Measurements from ENCODE around the gene N4BP2L2. TPM values are rescaled to one million over a fixed set of nuclear protein-coding genes. Genes with fewer than 3 reads are reported as not detected.

N4BP2L2 gene
- total and polyA plus RNA-seq, 2 donors = 61.8 to 338 TPM

DNA sequence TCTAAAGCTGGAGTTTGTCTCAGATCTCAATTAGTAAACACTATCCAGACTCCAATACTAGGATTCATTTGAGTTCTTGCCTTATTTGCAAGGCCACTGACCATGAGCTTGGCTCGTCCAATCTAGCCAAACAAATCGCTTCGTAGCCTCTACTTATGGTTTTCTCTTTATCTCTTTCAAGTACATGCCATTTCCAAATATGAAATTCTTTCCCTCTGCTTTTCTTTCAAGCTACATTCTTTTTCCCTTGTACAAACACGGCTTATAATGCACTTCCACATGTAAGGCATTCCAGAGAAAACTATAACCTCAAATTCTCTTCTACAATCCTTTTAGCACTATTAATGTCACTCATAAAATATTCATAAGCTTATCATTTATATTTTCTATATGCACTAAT, 99.7 kb downstream of the N4BP2L2 start:
- H3K36me3 ChIP-seq (ENCODE audit: insufficient read depth) = no peaks in the 10 kb centered on the region
- H3K27ac ChIP-seq (ENCODE audit: low read depth) = no peak overlapping the region
- 62% methylated on average over 4 of the region's 4 CpGs for WGBS
- H3K4me3 ChIP-seq (ENCODE audit: low read depth, low read length) = no peak overlapping the region
- DNase-seq (ENCODE audit: extremely low spot score) = no peak
- H3K4me1 ChIP-seq (ENCODE audit: insufficient read depth) = no peaks in the 10 kb centered on the region

DNA sequence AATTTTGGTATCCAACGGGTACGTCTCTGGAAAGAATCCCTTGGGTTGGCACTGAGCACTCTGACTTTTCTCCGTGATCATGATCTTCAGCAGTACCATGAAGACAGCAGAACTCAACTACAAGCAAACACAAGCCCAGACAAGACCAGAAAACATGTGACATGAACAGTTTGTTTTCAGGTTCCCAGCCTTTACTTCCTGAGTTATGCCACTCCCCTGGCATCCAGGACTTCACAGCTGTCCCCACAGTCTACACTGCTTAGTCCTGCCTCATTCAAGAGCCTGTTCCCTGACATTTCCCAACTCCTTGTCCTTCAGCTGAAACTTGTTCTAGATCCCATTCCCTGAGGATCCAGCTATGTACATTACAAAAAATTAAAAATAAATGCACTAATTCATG, 105.7 kb downstream of the N4BP2L2 start:
- peaks cover 2% of the 10 kb centered on the region for H3K4me1 ChIP-seq (ENCODE audit: insufficient read depth)
- H3K27ac ChIP-seq (ENCODE audit: low read depth) = no peak overlapping the region
- no peak overlapping the region for H3K4me3 ChIP-seq (ENCODE audit: low read depth, low read length)
- WGBS = 77% methylated on average over 3 of the region's 3 CpGs
- no peak for DNase-seq (ENCODE audit: extremely low spot score)
- no peaks in the 10 kb centered on the region for H3K36me3 ChIP-seq (ENCODE audit: insufficient read depth)

DNA sequence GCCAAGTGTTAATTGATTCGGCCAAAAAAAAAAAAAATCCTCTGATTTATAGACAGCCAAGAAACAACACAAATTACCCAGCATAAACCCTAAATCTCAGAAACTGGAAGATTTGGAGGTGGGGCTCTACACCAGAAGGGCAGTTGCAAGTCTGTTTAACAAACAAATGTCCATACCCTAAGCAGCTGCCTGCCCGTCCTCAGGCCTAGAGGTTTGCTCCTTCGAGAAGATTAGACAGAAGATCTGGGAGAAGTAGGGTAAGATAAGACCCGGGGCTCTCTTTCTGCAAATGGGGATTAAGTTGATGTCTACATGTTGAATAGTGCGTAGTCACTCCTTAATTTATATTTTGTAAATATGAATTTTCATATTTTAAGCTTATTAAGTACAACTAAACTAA, 107.2 kb downstream of the N4BP2L2 start:
- H3K4me3 ChIP-seq (ENCODE audit: low read depth, low read length) = no peak overlapping the region
- H3K36me3 ChIP-seq (ENCODE audit: insufficient read depth) = no peaks in the 10 kb centered on the region
- peaks cover 2% of the 10 kb centered on the region for H3K4me1 ChIP-seq (ENCODE audit: insufficient read depth)
- 88% methylated on average over 5 of the region's 5 CpGs for WGBS
- no peak overlapping the region for H3K27ac ChIP-seq (ENCODE audit: low read depth)
- DNase-seq (ENCODE audit: extremely low spot score) = no peak

DNA sequence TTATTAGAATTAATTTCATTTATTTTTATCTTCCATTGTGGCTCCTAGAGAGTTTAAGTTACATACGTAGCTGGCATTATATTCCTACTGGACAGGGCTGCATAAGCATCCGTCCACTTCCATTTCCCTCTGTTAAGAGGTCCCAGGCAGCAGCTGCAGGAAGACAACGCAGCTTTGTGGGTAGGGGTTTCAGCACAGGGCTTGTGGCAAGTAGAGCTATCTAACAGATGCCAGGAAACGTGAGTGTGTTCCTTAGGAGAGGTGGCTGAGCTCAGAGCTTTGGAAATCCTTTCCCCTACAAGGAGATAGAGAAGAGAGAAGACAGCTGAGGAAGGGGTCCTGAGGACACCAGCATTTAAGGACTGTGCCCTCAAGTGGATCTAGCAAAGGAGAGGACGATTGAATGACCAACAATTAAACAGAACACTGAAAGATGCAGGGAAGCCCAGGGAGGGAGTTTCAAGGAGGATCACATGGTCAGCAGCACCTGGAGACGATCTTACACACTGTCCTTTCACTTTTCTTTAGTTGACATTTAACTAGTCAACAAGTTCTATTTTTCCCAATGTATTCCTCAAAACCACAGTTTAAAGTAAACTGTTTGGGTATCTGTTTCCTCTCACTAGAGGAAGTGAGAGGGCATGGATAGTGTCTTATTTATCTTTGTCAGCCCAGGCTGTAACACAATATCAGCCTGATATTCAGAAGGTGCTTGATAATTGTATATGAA, 108.4 kb downstream of the N4BP2L2 start:
- H3K27ac ChIP-seq (ENCODE audit: low read depth) = no peak overlapping the region
- WGBS = 70% methylated on average over 6 of the region's 6 CpGs
- H3K36me3 ChIP-seq (ENCODE audit: insufficient read depth) = no peaks in the 10 kb centered on the region
- H3K4me3 ChIP-seq (ENCODE audit: low read depth, low read length) = no peak overlapping the region
- H3K4me1 ChIP-seq (ENCODE audit: insufficient read depth) = peaks cover 2% of the 10 kb centered on the region
- DNase-seq (ENCODE audit: extremely low spot score) = no peak

DNA sequence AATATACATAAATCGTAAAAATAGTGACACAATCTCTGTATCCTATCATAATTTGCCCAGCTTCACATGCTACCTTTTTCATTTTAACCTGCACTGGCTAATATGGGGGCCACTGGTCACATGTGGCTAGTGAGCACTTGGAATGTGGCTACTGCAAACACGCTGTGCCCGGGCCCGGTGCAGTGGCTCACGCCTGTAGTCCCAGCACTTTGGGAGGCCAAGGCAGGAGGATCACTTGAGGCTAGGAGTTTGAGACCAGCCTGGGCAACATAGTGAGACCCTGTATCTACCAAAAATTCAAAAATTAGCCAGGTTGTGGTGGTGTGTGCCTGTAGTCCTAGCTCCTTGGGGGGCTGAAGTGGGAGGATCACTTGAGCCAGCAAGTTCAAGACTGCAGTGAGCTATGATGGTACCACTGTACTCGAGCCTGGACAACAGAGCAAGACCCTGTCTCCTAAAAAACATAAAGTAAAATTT, 109.1 kb downstream of the N4BP2L2 start:
- 97% methylated on average over 6 of the region's 6 CpGs for WGBS
- H3K4me1 ChIP-seq (ENCODE audit: insufficient read depth) = peaks cover 2% of the 10 kb centered on the region
- H3K27ac ChIP-seq (ENCODE audit: low read depth) = no peak overlapping the region
- DNase-seq (ENCODE audit: extremely low spot score) = no peak
- no peak overlapping the region for H3K4me3 ChIP-seq (ENCODE audit: low read depth, low read length)
- no peaks in the 10 kb centered on the region for H3K36me3 ChIP-seq (ENCODE audit: insufficient read depth)

DNA sequence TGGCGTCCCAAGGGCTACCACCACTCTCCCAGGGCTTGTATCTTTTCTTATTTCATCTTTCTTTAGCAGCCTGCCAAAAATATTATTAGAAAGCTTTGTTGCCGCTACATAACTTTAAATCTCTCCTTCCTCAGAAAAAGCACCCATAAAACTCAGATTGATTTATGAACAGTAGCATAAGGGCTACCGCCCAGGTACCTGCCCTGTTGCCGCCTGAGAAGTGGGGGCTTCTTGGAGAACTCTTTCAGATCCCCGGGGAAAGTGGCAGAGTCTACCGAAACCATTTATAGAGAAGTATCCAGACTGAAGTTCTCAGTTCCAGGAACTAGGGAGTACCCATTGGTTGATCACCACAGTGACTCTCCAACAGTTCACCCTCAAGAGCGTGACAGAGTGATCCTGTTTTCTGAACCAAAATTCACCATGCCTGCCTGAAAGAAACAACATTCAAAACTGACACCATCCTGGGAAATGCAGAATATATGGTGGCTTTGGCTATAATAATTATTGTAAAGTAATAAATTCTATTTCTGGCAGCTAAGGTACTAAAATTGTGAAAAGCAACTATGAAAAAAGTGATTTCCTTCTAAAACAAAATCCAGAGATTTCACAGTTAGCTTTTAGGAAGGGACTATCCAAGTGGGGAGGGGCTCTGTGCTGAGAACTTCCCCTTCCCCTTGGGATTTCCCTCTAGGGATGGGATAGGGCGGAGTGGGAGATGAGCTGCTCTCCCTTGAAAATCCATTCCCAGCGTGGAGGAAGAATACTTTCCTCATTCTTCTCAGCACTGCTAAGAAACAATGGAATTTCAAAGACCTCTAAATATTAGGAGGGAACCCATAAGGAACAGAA, 109.8 kb downstream of the N4BP2L2 start:
- H3K4me1 ChIP-seq (ENCODE audit: insufficient read depth) = peaks cover 2% of the 10 kb centered on the region
- H3K4me3 ChIP-seq (ENCODE audit: low read depth, low read length) = peak overlapping the region; percentile 88
- H3K27ac ChIP-seq (ENCODE audit: low read depth) = peak overlapping the region; percentile 83
- H3K36me3 ChIP-seq (ENCODE audit: insufficient read depth) = no peaks in the 10 kb centered on the region
- 47% methylated on average over 9 of the region's 9 CpGs for WGBS
- DNase-seq (ENCODE audit: extremely low spot score) = no peak

DNA sequence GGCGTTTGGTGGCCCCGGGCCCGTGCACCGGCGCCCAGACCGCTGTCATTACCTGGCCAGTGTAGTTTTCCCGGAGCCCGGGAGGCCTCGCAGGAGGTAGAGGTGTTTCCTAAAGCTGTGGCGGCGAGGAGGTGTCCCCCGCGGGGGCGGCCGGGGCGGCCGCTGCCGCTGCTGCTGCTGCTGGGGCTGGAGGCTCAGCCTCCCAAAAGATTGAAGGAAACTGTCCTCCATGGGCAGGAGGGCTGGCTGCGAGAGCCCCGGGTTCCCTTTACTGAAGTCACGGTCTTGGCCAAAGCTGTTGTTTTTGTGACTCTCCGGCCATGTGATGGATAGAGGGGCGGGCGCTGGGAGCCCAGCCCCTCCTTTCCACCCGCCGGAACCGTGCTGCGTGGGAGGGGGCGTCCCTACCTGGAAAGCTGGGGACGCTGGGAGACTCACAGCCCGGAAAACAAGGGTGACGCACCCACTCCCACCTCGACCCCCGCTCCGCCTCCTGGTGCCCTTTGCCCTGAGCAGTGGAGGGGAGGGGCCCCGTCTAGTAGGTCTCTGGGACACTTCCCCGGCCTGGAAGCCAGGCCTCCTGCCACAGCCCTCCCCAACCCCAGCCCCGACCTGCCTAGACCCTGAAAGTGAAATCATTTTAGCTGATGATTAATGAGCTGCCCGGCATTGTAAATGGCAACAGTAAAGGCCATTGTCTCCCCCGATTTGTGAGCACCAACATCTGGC, 110.6 kb downstream of the N4BP2L2 start, which contains the start of gene N4BP2L1:
N4BP2L1 (minus strand) TSS at position 279 of the 729 bp plus-strand sequence; CDS start at position 231, 48 bp downstream.
- under 1% methylated on average over 40 of the region's 40 CpGs for WGBS
- Histone ChIP-seq H3K4me1 (ENCODE audit: insufficient read depth) (peaks cover 2% of the 10 kb centered on the region), H3K27ac (ENCODE audit: low read depth) (peak within 1 kb of the TSS; percentile 83), H3K36me3 (ENCODE audit: insufficient read depth) (no peaks in the 10 kb centered on the region), H3K4me3 (ENCODE audit: low read depth, low read length) (peak within 1 kb of the TSS; percentile 88)
- no peak for DNase-seq (ENCODE audit: extremely low spot score)

DNA sequence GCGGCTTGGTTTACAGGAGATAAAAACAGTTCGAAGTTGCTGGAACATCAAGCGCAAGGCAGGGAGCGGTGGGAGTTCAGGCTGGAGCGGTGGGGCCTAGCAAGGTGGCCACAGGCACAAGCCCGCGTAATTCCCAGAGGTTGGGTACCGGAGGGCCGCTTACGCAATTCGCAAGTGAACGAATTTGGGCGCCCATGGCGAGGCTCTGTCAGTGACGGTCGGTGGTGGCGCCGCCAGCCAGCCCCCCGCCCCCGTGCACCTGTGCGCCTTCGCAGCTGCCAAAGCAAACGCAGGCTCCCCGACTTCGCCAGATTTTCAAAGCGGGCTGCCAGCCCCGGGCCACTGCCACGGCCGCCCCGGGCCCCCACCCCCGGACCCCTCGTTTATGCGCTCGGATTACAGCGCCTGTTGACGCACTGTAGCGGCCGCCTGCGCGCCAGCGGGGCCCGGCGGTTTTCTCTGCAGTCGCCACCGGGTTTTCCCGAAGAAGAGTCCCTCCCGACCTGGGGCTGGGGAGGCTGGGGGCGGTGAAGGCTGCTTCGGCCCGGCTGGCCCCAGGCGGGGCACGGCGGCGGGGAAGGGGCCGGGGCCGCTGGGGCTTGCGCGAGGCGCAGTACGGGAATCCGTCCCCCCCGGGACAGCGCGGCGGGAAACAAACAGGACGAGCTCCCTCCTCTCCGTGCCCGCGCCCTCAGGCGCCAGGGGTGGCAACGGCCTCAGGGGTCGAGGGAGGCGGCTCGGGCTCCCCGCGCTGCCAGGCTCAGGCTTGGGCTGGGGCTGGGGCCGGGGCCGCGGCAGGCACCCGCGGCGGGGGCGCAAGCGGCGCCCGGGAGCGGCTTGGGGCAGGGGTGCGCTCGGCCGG, 111.4 kb downstream of the N4BP2L2 start:
- peaks cover 2% of the 10 kb centered on the region for H3K4me1 ChIP-seq (ENCODE audit: insufficient read depth)
- peak overlapping the region; percentile 88 for H3K4me3 ChIP-seq (ENCODE audit: low read depth, low read length)
- no peak for DNase-seq (ENCODE audit: extremely low spot score)
- peak overlapping the region; percentile 83 for H3K27ac ChIP-seq (ENCODE audit: low read depth)
- H3K36me3 ChIP-seq (ENCODE audit: insufficient read depth) = no peaks in the 10 kb centered on the region
- 1% methylated on average over 90 of the region's 90 CpGs for WGBS

DNA sequence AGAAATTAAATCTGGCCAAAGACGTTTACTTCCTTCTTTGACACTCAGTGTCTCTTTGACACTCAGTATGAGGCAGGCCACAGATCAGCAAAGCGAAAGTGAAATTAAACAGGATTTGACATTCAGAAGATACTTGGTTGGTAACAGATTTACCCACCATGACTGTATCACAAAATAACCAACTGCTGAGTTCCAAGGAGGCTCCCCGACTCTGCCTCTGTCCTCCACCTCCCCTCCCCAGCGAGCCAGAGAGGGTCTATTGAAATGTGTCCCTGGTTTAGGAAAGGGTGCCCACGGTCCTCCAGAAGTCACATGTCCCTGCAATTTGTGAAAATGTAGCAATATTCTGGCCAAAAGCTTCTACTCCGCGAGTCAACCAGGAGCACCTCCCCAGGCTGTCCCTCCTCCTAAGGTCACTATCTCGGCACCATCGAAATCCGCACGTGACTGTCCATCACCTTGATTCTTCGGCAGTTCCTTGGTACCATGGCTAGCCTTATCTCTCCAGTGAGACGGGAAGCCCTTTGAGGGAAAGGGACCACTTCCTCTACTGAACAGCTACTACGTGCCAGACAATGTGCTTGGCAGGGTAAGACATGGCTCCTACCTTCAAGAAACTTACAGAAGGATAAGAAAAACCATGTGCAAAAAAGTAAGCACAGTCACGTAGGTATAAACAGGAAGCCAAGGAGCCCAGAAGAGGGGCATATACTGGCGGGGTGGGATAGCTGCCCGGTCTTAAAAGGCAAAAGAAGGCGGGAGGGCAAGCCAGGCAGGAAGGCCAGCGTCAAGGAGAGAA, 112.2 kb downstream of the N4BP2L2 start:
- H3K27ac ChIP-seq (ENCODE audit: low read depth) = peak overlapping the region; percentile 18
- no peak for DNase-seq (ENCODE audit: extremely low spot score)
- no peaks in the 10 kb centered on the region for H3K36me3 ChIP-seq (ENCODE audit: insufficient read depth)
- H3K4me1 ChIP-seq (ENCODE audit: insufficient read depth) = peaks cover 2% of the 10 kb centered on the region
- peak overlapping the region; percentile 88 for H3K4me3 ChIP-seq (ENCODE audit: low read depth, low read length)
- 58% methylated on average over 19 of the region's 19 CpGs for WGBS

DNA sequence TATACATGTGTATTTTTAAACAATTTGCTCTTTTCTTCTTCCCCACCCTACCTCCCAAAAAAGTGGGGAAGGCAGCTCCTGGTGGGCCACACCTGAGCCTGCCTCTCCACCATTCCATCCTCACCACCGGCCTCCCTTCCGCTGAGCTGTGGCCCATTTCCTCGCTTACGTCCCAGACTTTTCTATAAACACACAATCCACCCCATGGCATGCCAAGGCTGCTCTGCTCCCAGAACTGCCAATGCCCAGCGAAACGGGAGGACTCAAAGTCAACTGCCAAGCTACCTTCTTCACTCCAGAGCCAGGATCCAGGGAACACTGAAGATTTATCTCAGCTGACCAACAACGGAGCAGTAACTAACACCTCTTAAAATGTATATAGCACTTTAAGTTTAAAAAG, 113.4 kb downstream of the N4BP2L2 start:
- H3K4me1 ChIP-seq (ENCODE audit: insufficient read depth) = peaks cover 2% of the 10 kb centered on the region
- H3K4me3 ChIP-seq (ENCODE audit: low read depth, low read length) = no peak overlapping the region
- no peak overlapping the region for H3K27ac ChIP-seq (ENCODE audit: low read depth)
- WGBS = 95% methylated on average over 7 of the region's 7 CpGs
- DNase-seq (ENCODE audit: extremely low spot score) = no peak
- no peaks in the 10 kb centered on the region for H3K36me3 ChIP-seq (ENCODE audit: insufficient read depth)

DNA sequence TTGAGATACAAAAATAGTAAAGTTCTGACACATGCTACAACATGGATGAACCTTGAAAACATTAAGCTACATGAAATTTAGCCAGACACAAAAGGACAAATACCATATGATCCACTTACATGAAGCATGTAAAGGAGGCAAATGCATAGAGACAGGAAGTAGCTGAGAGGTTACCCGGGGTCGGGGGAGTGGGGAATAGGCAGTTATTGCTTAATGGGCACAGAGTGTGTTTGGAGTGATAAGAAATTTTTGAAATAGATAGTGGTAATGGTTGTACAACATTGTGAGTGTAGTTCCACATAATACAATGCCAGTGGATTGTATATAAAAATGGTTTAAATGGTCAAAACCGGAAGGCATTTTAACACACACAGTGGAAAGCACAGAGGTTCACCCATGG, 115.0 kb downstream of the N4BP2L2 start:
- Histone ChIP-seq H3K36me3 (ENCODE audit: insufficient read depth) (no peaks in the 10 kb centered on the region), H3K4me1 (ENCODE audit: insufficient read depth) (peaks cover 2% of the 10 kb centered on the region), H3K27ac (ENCODE audit: low read depth) (no peak overlapping the region), H3K4me3 (ENCODE audit: low read depth, low read length) (no peak overlapping the region)
- WGBS = 89% methylated on average over 3 of the region's 3 CpGs
- no peak for DNase-seq (ENCODE audit: extremely low spot score)

DNA sequence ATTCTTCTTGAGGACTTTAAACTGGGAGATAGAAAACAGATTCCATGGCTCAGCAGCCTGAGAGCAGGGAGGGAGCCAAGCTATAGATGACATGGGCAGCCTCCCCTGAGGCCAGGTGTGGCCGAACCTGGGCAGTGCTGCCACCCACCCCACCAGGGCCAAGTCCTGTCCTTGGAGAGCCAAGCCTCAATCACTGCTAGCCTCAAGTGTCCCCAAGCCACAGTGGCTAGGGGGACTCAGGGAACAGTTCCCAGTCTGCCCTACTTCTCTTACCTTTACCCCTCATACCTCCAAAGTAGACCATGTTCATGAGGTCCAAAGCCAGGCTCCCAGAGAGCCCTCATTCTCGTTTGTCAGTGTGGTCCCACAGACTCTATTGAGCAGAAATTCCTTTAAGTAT, 118.7 kb downstream of the N4BP2L2 start:
- DNase-seq (ENCODE audit: extremely low spot score) = no peak
- H3K27ac ChIP-seq (ENCODE audit: low read depth) = no peak overlapping the region
- H3K4me3 ChIP-seq (ENCODE audit: low read depth, low read length) = no peak overlapping the region
- no peaks in the 10 kb centered on the region for H3K4me1 ChIP-seq (ENCODE audit: insufficient read depth)
- H3K36me3 ChIP-seq (ENCODE audit: insufficient read depth) = no peaks in the 10 kb centered on the region
- WGBS = 92% methylated on average over 2 of the region's 2 CpGs
